ENCODE results near the gene IFNAR1. TPM values are rescaled to one million over a fixed set of nuclear protein-coding genes. Genes with fewer than 3 reads are reported as not detected.

Gene IFNAR1
- total RNA-seq, 1 experiment from 2014 or later: 14.2 TPM

DNA sequence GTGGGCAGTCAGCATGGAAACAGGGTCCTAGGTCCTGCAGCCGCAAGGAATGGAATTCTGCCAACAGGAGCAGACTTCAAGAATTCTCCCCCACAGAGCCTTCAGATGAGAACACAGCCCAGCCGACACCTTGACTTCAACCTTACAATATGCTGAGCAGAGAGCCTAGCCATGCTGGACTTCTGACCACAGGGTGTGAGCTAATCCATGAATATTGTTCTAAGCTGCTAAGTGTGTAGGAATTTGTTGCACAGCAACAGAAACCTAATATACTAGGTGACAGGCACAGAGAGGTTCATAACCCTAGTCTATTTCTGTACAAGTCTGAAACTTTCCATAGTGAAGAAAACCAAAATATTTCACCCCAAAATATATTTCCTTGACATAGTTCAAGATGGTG is 45.5 kb downstream of the IFNAR1 start:
- no peak overlapping the region for H2AFZ ChIP-seq (ENCODE audit: low read length)
- Mint-ChIP-seq H3K27me3 (ENCODE audit: low read depth) (peaks cover 3% of the 10 kb centered on the region; the same call in 1 of the 2 replicates), H3K27ac (no peak overlapping the region; a peak in 1 of 7 replicates), H3K4me3 (no peak overlapping the region), H3K4me1 (0 out of 4 replicates have a peak, but pooled peaks cover 0 to 4% of the 10 kb centered on the region in 2 experiments), H3K9me3 (peaks cover 32 to 41% of the 10 kb centered on the region in 2 experiments), H3K36me3 (ENCODE audit: insufficient read depth in 1 of 3, low read depth in 3 of 3) (peaks cover 16 to 35% (median 32%) of the 10 kb centered on the region in 3 experiments)
- no peak overlapping the region for H3K9ac ChIP-seq (ENCODE audit: extremely low read depth, insufficient read length, low read length)
- H3K4ac ChIP-seq (ENCODE audit: low read depth, low read length): no peak overlapping the region
- no peaks in the 10 kb centered on the region for H3K4me1 ChIP-seq (ENCODE audit: insufficient read depth, low read length)
- no peak overlapping the region for H2BK5ac ChIP-seq (ENCODE audit: insufficient read length, low read length)
- no peak overlapping the region for H2BK15ac ChIP-seq (ENCODE audit: low read depth, low read length)
- TF ChIP-seq, protein P1, sequence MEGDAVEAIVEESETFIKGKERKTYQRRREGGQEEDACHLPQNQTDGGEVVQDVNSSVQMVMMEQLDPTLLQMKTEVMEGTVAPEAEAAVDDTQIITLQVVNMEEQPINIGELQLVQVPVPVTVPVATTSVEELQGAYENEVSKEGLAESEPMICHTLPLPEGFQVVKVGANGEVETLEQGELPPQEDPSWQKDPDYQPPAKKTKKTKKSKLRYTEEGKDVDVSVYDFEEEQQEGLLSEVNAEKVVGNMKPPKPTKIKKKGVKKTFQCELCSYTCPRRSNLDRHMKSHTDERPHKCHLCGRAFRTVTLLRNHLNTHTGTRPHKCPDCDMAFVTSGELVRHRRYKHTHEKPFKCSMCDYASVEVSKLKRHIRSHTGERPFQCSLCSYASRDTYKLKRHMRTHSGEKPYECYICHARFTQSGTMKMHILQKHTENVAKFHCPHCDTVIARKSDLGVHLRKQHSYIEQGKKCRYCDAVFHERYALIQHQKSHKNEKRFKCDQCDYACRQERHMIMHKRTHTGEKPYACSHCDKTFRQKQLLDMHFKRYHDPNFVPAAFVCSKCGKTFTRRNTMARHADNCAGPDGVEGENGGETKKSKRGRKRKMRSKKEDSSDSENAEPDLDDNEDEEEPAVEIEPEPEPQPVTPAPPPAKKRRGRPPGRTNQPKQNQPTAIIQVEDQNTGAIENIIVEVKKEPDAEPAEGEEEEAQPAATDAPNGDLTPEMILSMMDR (conservative IDR thresholded peaks at IDR 0.05): no peak
- H3K18ac ChIP-seq (ENCODE audit: insufficient read length, low read depth, low read length): no peak overlapping the region
- no peak overlapping the region for H3K56ac ChIP-seq (ENCODE audit: insufficient read length, low read depth, low read length)
- peaks cover 2% of the 10 kb centered on the region for H3K23me2 ChIP-seq (ENCODE audit: insufficient read length, low read depth, low read length, poor library complexity, severe bottlenecking)
- no peaks in the 10 kb centered on the region for H4K20me1 ChIP-seq (ENCODE audit: control insufficient read depth, insufficient read depth, insufficient read length)
- no peak overlapping the region for H3T11ph ChIP-seq (ENCODE audit: low read length)
- H3K14ac ChIP-seq (ENCODE audit: insufficient read depth, low read length): no peak overlapping the region
- H3K23ac ChIP-seq (ENCODE audit: insufficient read length, low read depth, low read length): no peak overlapping the region
- H2BK20ac ChIP-seq (ENCODE audit: low read depth, low read length, poor library complexity, severe bottlenecking): no peak overlapping the region
- no peaks in the 10 kb centered on the region for H3K79me2 ChIP-seq (ENCODE audit: insufficient read depth, low read length)
- no CpG with 5 or more reads among the region's 2 CpGs for WGBS (ENCODE audit: extremely low coverage, insufficient read length, low lambda C conversion rate)
- no peaks in the 10 kb centered on the region for H3K27me3 ChIP-seq (ENCODE audit: insufficient read depth, low read length)
- no peak overlapping the region for H3K4me2 ChIP-seq (ENCODE audit: insufficient read depth, insufficient read length, low read length)
- DNase-seq: no peak
- no peak overlapping the region for H4K91ac ChIP-seq (ENCODE audit: insufficient read length, low read depth, low read length)
- H3K79me1 ChIP-seq (ENCODE audit: insufficient read depth, low read depth, low read length, poor library complexity, severe bottlenecking): no peaks in the 10 kb centered on the region
- no peak overlapping the region for H4K8ac ChIP-seq (replicated peaks; ENCODE audit: insufficient read length, low read depth, low read length)
- H3K9me3 ChIP-seq (ENCODE audit: control insufficient read depth, low read depth, low read length): peaks cover 4% of the 10 kb centered on the region
- no peak overlapping the region for H4K5ac ChIP-seq (ENCODE audit: insufficient read length, low read depth, low read length)
- no peak overlapping the region for H2BK120ac ChIP-seq (ENCODE audit: low read depth, low read length, poor library complexity, severe bottlenecking)
- H2AK5ac ChIP-seq (ENCODE audit: insufficient read length, low read length): no peak overlapping the region
- H3K27ac ChIP-seq (ENCODE audit: insufficient read length, low read depth, low read length): no peak overlapping the region
- H2BK12ac ChIP-seq (ENCODE audit: insufficient read length, low read depth, low read length): no peak overlapping the region
